ENCODE data around the gene TTC34.
"Not testable (repeated sequence)": the region's sequence is repeated elsewhere in the genome, so short reads cannot be mapped to it uniquely, and the experiment has no call there.

Gene TTC34

DNA sequence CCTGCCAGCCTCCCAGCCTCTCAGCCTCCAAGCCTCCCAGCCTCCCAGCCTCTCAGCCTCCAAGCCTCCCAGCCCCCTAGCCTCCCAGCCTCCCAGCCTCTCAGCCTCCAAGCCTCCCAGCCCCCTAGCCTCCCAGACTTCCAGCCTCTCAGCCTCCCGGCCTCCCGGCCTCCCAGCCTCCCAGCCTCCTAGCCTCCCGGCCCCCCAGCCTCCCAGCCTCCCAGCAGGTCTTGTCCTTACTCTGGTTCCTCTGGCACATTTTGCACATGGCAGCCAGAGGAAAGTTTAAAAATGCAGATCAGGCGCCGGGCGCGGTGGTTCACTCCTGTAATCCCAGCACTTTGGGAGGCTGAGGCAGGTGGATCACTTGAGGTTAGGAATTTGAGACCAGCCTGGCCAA is 2.5 kb downstream of the TTC34 start:
- not testable (repeated sequence) for H2BK5ac ChIP-seq (ENCODE audit: low read length); H2AK5ac ChIP-seq (ENCODE audit: low read depth, low read length); H2BK120ac ChIP-seq (ENCODE audit: low read depth, low read length); H3K36me3 ChIP-seq (replicated peaks in 1 of 2; ENCODE audit: control insufficient read depth in 2 of 2, insufficient read depth in 2 of 2, low read length in 2 of 2); H3K9ac ChIP-seq (ENCODE audit: low read depth, low read length, poor library complexity); H3K4me3 ChIP-seq (ENCODE audit: low read length in 2 of 2); H3K18ac ChIP-seq (ENCODE audit: low read length); H2BK15ac ChIP-seq (ENCODE audit: low read length); H3K79me1 ChIP-seq (ENCODE audit: low read depth, low read length); H3K14ac ChIP-seq (ENCODE audit: low read length); DNase-seq (ENCODE audit: low spot score); H3K4me1 ChIP-seq (ENCODE audit: control insufficient read depth in 2 of 2, insufficient read depth in 1 of 2, low read depth in 1 of 2, low read length in 2 of 2); H3K27ac ChIP-seq (replicated peaks; ENCODE audit: low read length); H4K8ac ChIP-seq (ENCODE audit: low read depth, low read length); H3K4ac ChIP-seq (ENCODE audit: low read length); H3K4me2 ChIP-seq (ENCODE audit: insufficient read depth, low read length, poor library complexity, severe bottlenecking); H3K9me3 ChIP-seq (replicated peaks in 1 of 2; ENCODE audit: control insufficient read depth in 2 of 2, insufficient read depth in 1 of 2, low read depth in 1 of 2, low read length in 2 of 2); H2AFZ ChIP-seq (ENCODE audit: low read length); H2BK12ac ChIP-seq (ENCODE audit: low read length); H3K23ac ChIP-seq (ENCODE audit: low read depth, low read length, poor library complexity); H4K91ac ChIP-seq (ENCODE audit: low read depth, low read length, poor library complexity)
- WGBS, 2 donors (ENCODE audit: extremely low coverage in 2 of 2, insufficient read length in 2 of 2, insufficient replicate concordance in 1 of 2), result no CpG with 5 or more reads among the region's 7 CpGs
- peaks cover 0 to 20% (median 0%) of the 10 kb centered on the region in 3 experiments for H3K27me3 ChIP-seq (ENCODE audit: control insufficient read depth in 3 of 3, insufficient read depth in 3 of 3, low read depth in 1 of 3, low read length in 3 of 3)

DNA sequence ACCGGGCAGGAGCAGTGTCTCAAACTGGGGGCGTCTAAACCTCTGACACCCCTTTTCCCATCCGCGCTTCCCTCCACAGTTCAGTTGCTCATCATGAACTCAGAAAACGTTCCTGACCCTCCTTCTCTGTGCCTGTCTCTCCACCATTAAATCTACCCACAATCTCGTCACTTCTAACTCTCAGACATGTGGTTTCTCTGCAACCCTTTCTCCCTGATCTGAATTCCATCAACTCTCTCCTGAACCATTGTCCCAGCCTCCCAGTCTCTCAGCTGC is 3.8 kb downstream of the TTC34 start:
- no peak overlapping the region for H2BK15ac ChIP-seq (ENCODE audit: low read length)
- H2BK120ac ChIP-seq (ENCODE audit: low read depth, low read length), result no peak overlapping the region
- no peaks in the 10 kb centered on the region for H3K36me3 ChIP-seq (replicated peaks in 1 of 2; ENCODE audit: control insufficient read depth in 2 of 2, insufficient read depth in 2 of 2, low read length in 2 of 2)
- H3K9me3 ChIP-seq (replicated peaks in 1 of 2; ENCODE audit: control insufficient read depth in 2 of 2, insufficient read depth in 1 of 2, low read depth in 1 of 2, low read length in 2 of 2), result peaks cover 0 to 2% of the 10 kb centered on the region in 2 donors
- no CpG with 5 or more reads among the region's 6 CpGs for WGBS, 2 donors (ENCODE audit: extremely low coverage in 2 of 2, insufficient read length in 2 of 2, insufficient replicate concordance in 1 of 2)
- no peak overlapping the region for H2BK12ac ChIP-seq (ENCODE audit: low read length)
- H3K18ac ChIP-seq (ENCODE audit: low read length), result peak overlapping the region; percentile 19
- no peak overlapping the region for H3K23ac ChIP-seq (ENCODE audit: low read depth, low read length, poor library complexity)
- no peak overlapping the region for H3K27ac ChIP-seq (replicated peaks; ENCODE audit: low read length)
- no peak overlapping the region for H4K8ac ChIP-seq (ENCODE audit: low read depth, low read length)
- H3K14ac ChIP-seq (ENCODE audit: low read length), result no peak overlapping the region
- H2AFZ ChIP-seq (ENCODE audit: low read length), result no peak overlapping the region
- no peak overlapping the region for H2BK5ac ChIP-seq (ENCODE audit: low read length)
- H3K4me1 ChIP-seq (ENCODE audit: control insufficient read depth in 2 of 2, insufficient read depth in 1 of 2, low read depth in 1 of 2, low read length in 2 of 2), result no peaks in the 10 kb centered on the region
- H3K9ac ChIP-seq (ENCODE audit: low read depth, low read length, poor library complexity), result no peak overlapping the region
- H3K4me3 ChIP-seq (ENCODE audit: low read length in 2 of 2), result no peak overlapping the region
- DNase-seq (ENCODE audit: low spot score), result no peak
- H3K4me2 ChIP-seq (ENCODE audit: insufficient read depth, low read length, poor library complexity, severe bottlenecking), result no peak overlapping the region
- no peak overlapping the region for H2AK5ac ChIP-seq (ENCODE audit: low read depth, low read length)
- peaks cover 0 to 8% (median 0%) of the 10 kb centered on the region in 3 experiments for H3K27me3 ChIP-seq (ENCODE audit: control insufficient read depth in 3 of 3, insufficient read depth in 3 of 3, low read depth in 1 of 3, low read length in 3 of 3)
- H3K4ac ChIP-seq (ENCODE audit: low read length), result no peak overlapping the region
- H3K79me1 ChIP-seq (ENCODE audit: low read depth, low read length), result no peaks in the 10 kb centered on the region
- no peak overlapping the region for H4K91ac ChIP-seq (ENCODE audit: low read depth, low read length, poor library complexity)

DNA sequence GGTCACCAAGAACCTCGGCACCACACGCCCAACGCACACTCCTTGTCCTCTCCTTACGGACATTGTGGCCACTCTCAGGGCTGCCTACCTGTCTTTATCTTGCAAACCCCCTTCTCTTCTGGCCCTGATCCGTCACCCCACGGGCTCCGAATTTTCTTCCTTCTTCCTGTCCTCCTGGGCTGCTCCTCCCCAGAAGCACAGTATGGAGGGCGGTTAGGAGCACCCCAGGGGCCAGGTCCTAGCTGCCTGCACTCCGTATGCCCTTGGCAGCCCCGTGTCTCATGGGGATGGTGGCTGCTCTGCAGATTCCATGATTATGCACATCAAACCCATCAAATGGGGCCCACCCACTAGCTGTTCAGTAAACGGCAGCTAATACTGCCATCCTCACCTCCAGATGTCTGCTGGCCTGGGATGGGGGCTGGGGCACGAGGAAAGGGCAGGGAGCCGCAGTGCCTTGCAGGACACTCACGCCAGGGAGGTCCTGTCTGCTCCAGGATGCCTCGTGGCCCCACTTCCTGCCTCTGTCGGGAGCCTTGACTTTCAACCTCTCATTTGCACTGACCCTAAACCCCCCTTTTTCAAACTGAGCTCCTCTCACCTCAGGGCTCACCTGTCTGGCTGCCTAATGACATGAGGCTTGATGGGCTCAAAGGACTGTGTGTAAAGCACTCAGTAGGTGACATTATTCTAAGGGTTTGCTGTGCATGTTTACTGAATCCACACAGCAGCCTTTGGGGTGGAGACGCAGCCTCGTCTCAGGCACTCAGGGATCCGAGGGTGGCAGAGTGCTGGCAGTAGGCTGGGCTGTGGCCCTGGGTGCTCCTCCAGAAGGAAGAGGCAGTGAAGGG is 4.4 kb downstream of the TTC34 start:
- Histone ChIP-seq H2BK15ac (ENCODE audit: low read length) (no peak overlapping the region), H3K23ac (ENCODE audit: low read depth, low read length, poor library complexity) (peak overlapping the region; percentile 55), H3K14ac (ENCODE audit: low read length) (peak overlapping the region; percentile 38), H3K9me3 (replicated peaks in 1 of 2; ENCODE audit: control insufficient read depth in 2 of 2, insufficient read depth in 1 of 2, low read depth in 1 of 2, low read length in 2 of 2) (peaks cover 0 to 5% of the 10 kb centered on the region in 2 donors), H2BK120ac (ENCODE audit: low read depth, low read length) (no peak overlapping the region), H3K79me1 (ENCODE audit: low read depth, low read length) (no peaks in the 10 kb centered on the region), H2AK5ac (ENCODE audit: low read depth, low read length) (no peak overlapping the region), H4K8ac (ENCODE audit: low read depth, low read length) (no peak overlapping the region), H2AFZ (ENCODE audit: low read length) (no peak overlapping the region), H3K9ac (ENCODE audit: low read depth, low read length, poor library complexity) (no peak overlapping the region), H3K4ac (ENCODE audit: low read length) (peak overlapping the region; percentile 29), H3K27ac (replicated peaks; ENCODE audit: low read length) (no peak overlapping the region), H3K36me3 (replicated peaks in 1 of 2; ENCODE audit: control insufficient read depth in 2 of 2, insufficient read depth in 2 of 2, low read length in 2 of 2) (no peaks in the 10 kb centered on the region), H4K91ac (ENCODE audit: low read depth, low read length, poor library complexity) (no peak overlapping the region), H3K4me3 (ENCODE audit: low read length in 2 of 2) (no peak overlapping the region), H2BK12ac (ENCODE audit: low read length) (no peak overlapping the region), H3K4me1 (ENCODE audit: control insufficient read depth in 2 of 2, insufficient read depth in 1 of 2, low read depth in 1 of 2, low read length in 2 of 2) (no peaks in the 10 kb centered on the region), H3K27me3 (ENCODE audit: control insufficient read depth in 3 of 3, insufficient read depth in 3 of 3, low read depth in 1 of 3, low read length in 3 of 3) (peaks cover 0 to 2% (median 0%) of the 10 kb centered on the region in 3 experiments), H2BK5ac (ENCODE audit: low read length) (no peak overlapping the region), H3K4me2 (ENCODE audit: insufficient read depth, low read length, poor library complexity, severe bottlenecking) (no peak overlapping the region), H3K18ac (ENCODE audit: low read length) (peak overlapping the region; percentile 35)
- no CpG with 5 or more reads among the region's 19 CpGs for WGBS, 2 donors (ENCODE audit: extremely low coverage in 2 of 2, insufficient read length in 2 of 2, insufficient replicate concordance in 1 of 2)
- no peak for DNase-seq (ENCODE audit: low spot score)

DNA sequence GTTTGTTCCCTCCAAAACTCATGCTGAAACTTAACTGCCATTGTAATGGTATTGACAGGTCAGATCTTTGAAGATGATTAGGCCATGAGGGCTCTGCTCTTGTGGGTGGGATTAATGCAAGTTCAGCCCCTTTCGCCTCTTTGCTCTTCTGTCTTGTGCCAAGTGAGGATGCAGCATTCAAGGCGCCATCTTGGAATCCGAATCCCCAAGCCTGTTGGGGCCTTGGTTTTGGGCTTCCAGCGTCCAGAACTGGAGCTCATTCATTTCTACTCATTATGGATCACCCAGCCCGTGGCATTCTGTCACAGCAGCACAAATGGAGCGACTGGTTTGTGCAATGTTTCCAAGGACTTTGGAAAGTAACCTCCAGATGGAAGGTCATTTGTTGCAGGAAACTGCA is 5.6 kb downstream of the TTC34 start:
- WGBS, 2 donors (ENCODE audit: extremely low coverage in 2 of 2, insufficient read length in 2 of 2, insufficient replicate concordance in 1 of 2), result no CpG with 5 or more reads among the region's 6 CpGs
- no peak overlapping the region for H2BK15ac ChIP-seq (ENCODE audit: low read length)

More for the DNA sequence above, 5.6 kb downstream of the TTC34 start:
- Histone ChIP-seq H3K79me1 (ENCODE audit: low read depth, low read length) (no peaks in the 10 kb centered on the region), H4K91ac (ENCODE audit: low read depth, low read length, poor library complexity) (no peak overlapping the region), H2BK5ac (ENCODE audit: low read length) (no peak overlapping the region), H3K4me2 (ENCODE audit: insufficient read depth, low read length, poor library complexity, severe bottlenecking) (no peak overlapping the region), H3K4me3 (ENCODE audit: low read length in 2 of 2) (no peak overlapping the region), H3K23ac (ENCODE audit: low read depth, low read length, poor library complexity) (no peak overlapping the region), H2BK120ac (ENCODE audit: low read depth, low read length) (no peak overlapping the region), H3K4ac (ENCODE audit: low read length) (no peak overlapping the region), H3K18ac (ENCODE audit: low read length) (no peak overlapping the region), H3K27me3 (ENCODE audit: control insufficient read depth in 3 of 3, insufficient read depth in 3 of 3, low read depth in 1 of 3, low read length in 3 of 3) (no peaks in the 10 kb centered on the region), H4K8ac (ENCODE audit: low read depth, low read length) (no peak overlapping the region), H3K4me1 (ENCODE audit: control insufficient read depth in 2 of 2, insufficient read depth in 1 of 2, low read depth in 1 of 2, low read length in 2 of 2) (no peaks in the 10 kb centered on the region), H3K9me3 (replicated peaks in 1 of 2; ENCODE audit: control insufficient read depth in 2 of 2, insufficient read depth in 1 of 2, low read depth in 1 of 2, low read length in 2 of 2) (peaks cover 0 to 9% of the 10 kb centered on the region in 2 donors), H3K36me3 (replicated peaks in 1 of 2; ENCODE audit: control insufficient read depth in 2 of 2, insufficient read depth in 2 of 2, low read length in 2 of 2) (no peaks in the 10 kb centered on the region), H2AFZ (ENCODE audit: low read length) (no peak overlapping the region), H3K14ac (ENCODE audit: low read length) (no peak overlapping the region), H2AK5ac (ENCODE audit: low read depth, low read length) (no peak overlapping the region), H3K9ac (ENCODE audit: low read depth, low read length, poor library complexity) (no peak overlapping the region), H2BK12ac (ENCODE audit: low read length) (no peak overlapping the region), H3K27ac (replicated peaks; ENCODE audit: low read length) (no peak overlapping the region)
- no peak for DNase-seq (ENCODE audit: low spot score)
